ENCODE results near the gene ZNF260.

GRCh38 chr19:36577271-36577996 is 49.4 kb upstream of the ZNF260 start:
- no peak for TF ChIP-seq CTCF (conservative IDR thresholded peaks at IDR 0.05; ENCODE audit: low read length)
- TF ChIP-seq EZH2phosphoT487 (IDR thresholded peaks at IDR 0.05; ENCODE audit: borderline replicate concordance), result no peak

All from Loucy (cell line).